ENCODE data around the gene LAIR2.
A peak's percentile ranks its signal among the peaks of the same experiment; 100 is the strongest.

Gene LAIR2

GRCh38 chr19:54518844-54519243, 16.2 kb downstream of the LAIR2 start:
- WGBS (ENCODE audit: extremely low coverage, insufficient coverage, insufficient read length), result no CpG with 5 or more reads among the region's 5 CpGs
- no peak overlapping the region for H2BK120ac ChIP-seq (ENCODE audit: insufficient read depth, low read length, poor library complexity)

DNA sequence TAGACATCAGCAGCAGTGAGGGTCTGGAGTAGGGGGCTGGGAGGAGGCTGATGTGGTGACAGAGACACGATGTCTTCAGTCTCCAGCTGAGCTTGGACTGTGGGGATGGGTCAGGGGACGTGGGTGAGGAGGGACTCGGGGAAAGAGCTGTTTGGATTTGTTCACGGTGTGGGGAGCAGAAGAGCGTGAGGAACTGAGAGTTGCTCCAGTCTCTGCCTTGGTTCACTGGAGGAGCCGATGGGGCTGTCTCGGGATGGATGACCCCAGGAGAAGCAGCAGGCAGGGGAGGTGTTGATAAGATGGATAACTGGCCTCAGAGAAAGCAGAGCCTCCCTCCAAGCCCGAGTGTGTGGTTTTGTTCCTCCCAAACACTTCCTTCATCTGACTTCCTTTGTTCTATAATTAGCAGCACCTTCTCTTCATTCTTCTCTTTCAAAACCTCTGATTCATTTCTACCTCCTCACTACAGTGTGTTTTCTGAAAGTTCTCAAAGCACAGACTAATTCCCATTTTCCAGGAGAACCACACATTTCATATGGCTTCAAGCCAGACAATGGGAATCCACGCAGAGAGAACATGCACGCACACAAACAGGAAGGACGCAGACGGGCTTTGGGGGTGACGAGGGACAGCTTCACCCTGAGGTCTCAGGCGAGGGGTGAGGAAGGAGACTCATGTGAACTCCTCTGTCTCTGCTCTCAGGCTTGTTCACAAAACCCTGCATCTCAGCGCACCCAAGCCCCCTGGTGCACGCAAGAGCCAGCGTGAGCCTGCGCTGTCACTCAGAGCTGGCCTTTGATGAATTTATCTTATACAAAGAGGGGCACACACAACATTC, 18.6 kb downstream of the LAIR2 start:
- whole genome bisulfite sequencing (ENCODE audit: extremely low coverage, insufficient coverage, insufficient read length), result no CpG with 5 or more reads among the region's 18 CpGs
- Histone ChIP-seq H3K23ac (ENCODE audit: low read length) (no peak overlapping the region), H3K4ac (ENCODE audit: low read depth, low read length) (no peak overlapping the region), H3K18ac (ENCODE audit: low read length) (no peak overlapping the region), H2BK12ac (ENCODE audit: low read length) (no peak overlapping the region), H2BK5ac (ENCODE audit: low read depth, low read length, poor library complexity) (no peak overlapping the region), H3K4me2 (ENCODE audit: low read length) (no peak overlapping the region), H4K8ac (ENCODE audit: low read depth, low read length) (no peak overlapping the region), H3K9ac (ENCODE audit: low read length) (no peak overlapping the region), H4K12ac (ENCODE audit: low read depth, low read length) (no peak overlapping the region), H3K79me2 (ENCODE audit: control insufficient read depth, insufficient read depth, low read length, poor library complexity) (no peaks in the 10 kb centered on the region), H3K14ac (ENCODE audit: low read length) (no peak overlapping the region), H3K4me3 (ENCODE audit: low read depth, low read length) (no peak overlapping the region), H2BK120ac (ENCODE audit: insufficient read depth, low read length, poor library complexity) (no peak overlapping the region), H3K36me3 (ENCODE audit: control insufficient read depth in 1 of 2, insufficient read depth in 2 of 2, low read length in 2 of 2) (no peaks in the 10 kb centered on the region), H2AK5ac (ENCODE audit: low read length) (no peak overlapping the region), H3K79me1 (ENCODE audit: low read length) (no peaks in the 10 kb centered on the region), H3K27me3 (ENCODE audit: insufficient read depth, low read length) (no peaks in the 10 kb centered on the region), H2AFZ (ENCODE audit: insufficient read depth, low read length, poor library complexity) (no peak overlapping the region), H3K4me1 (ENCODE audit: control insufficient read depth in 1 of 2, insufficient read depth in 2 of 2, low read length in 2 of 2) (no peaks in the 10 kb centered on the region), H4K91ac (ENCODE audit: low read depth, low read length) (no peak overlapping the region), H3K9me3 (ENCODE audit: insufficient read depth, low read depth, low read length) (peaks cover 23% of the 10 kb centered on the region), H3K27ac (ENCODE audit: low read depth, low read length) (no peak overlapping the region)
- DNase-seq, result no peak

More at GRCh38 chr19:54518844-54519243, 16.2 kb downstream of the LAIR2 start:
- peak; percentile 42 to 57 for DNase-seq
- H3K36me3 ChIP-seq (ENCODE audit: control insufficient read depth in 1 of 2, insufficient read depth in 2 of 2, low read length in 2 of 2), result no peaks in the 10 kb centered on the region
- no peak overlapping the region for H3K27ac ChIP-seq (ENCODE audit: low read depth, low read length)
- no peak overlapping the region for H3K4ac ChIP-seq (ENCODE audit: low read depth, low read length)
- no peak overlapping the region for H2AK5ac ChIP-seq (ENCODE audit: low read length)
- no peaks in the 10 kb centered on the region for H3K27me3 ChIP-seq (ENCODE audit: insufficient read depth, low read length)
- H3K4me1 ChIP-seq (ENCODE audit: control insufficient read depth in 1 of 2, insufficient read depth in 2 of 2, low read length in 2 of 2), result no peaks in the 10 kb centered on the region
- no peak overlapping the region for H4K8ac ChIP-seq (ENCODE audit: low read depth, low read length)
- no peak overlapping the region for H3K14ac ChIP-seq (ENCODE audit: low read length)
- H3K9me3 ChIP-seq (ENCODE audit: insufficient read depth, low read depth, low read length), result peaks cover 36% of the 10 kb centered on the region
- H2AFZ ChIP-seq (ENCODE audit: insufficient read depth, low read length, poor library complexity), result no peak overlapping the region
- H2BK5ac ChIP-seq (ENCODE audit: low read depth, low read length, poor library complexity), result no peak overlapping the region
- no peaks in the 10 kb centered on the region for H3K79me1 ChIP-seq (ENCODE audit: low read length)
- H2BK12ac ChIP-seq (ENCODE audit: low read length), result no peak overlapping the region
- no peak overlapping the region for H3K18ac ChIP-seq (ENCODE audit: low read length)
- H3K23ac ChIP-seq (ENCODE audit: low read length), result no peak overlapping the region
- H3K79me2 ChIP-seq (ENCODE audit: control insufficient read depth, insufficient read depth, low read length, poor library complexity), result no peaks in the 10 kb centered on the region
- H3K4me3 ChIP-seq (ENCODE audit: low read depth, low read length), result no peak overlapping the region
- no peak overlapping the region for H3K4me2 ChIP-seq (ENCODE audit: low read length)
- no peak overlapping the region for H3K9ac ChIP-seq (ENCODE audit: low read length)
- no peak overlapping the region for H4K12ac ChIP-seq (ENCODE audit: low read depth, low read length)
- H4K91ac ChIP-seq (ENCODE audit: low read depth, low read length), result no peak overlapping the region

- H3K4ac ChIP-seq (ENCODE audit: low read depth, low read length), result no peak overlapping the region
- no peak overlapping the region for H2BK12ac ChIP-seq (ENCODE audit: low read length)
- H3K23ac ChIP-seq (ENCODE audit: low read length), result no peak overlapping the region
- H4K8ac ChIP-seq (ENCODE audit: low read depth, low read length), result no peak overlapping the region
- H3K9me3 ChIP-seq (ENCODE audit: insufficient read depth, low read depth, low read length), result peaks cover 27% of the 10 kb centered on the region
- H3K9ac ChIP-seq (ENCODE audit: low read length), result no peak overlapping the region
- no peak overlapping the region for H3K14ac ChIP-seq (ENCODE audit: low read length)
- DNase-seq, result no peak
- H3K4me2 ChIP-seq (ENCODE audit: low read length), result no peak overlapping the region
- no peaks in the 10 kb centered on the region for H3K36me3 ChIP-seq (ENCODE audit: control insufficient read depth in 1 of 2, insufficient read depth in 2 of 2, low read length in 2 of 2)
- H3K79me1 ChIP-seq (ENCODE audit: low read length), result no peaks in the 10 kb centered on the region
- no peaks in the 10 kb centered on the region for H3K79me2 ChIP-seq (ENCODE audit: control insufficient read depth, insufficient read depth, low read length, poor library complexity)
- H4K91ac ChIP-seq (ENCODE audit: low read depth, low read length), result no peak overlapping the region
- H3K4me1 ChIP-seq (ENCODE audit: control insufficient read depth in 1 of 2, insufficient read depth in 2 of 2, low read length in 2 of 2), result no peaks in the 10 kb centered on the region
- H2AK5ac ChIP-seq (ENCODE audit: low read length), result no peak overlapping the region
- H2BK120ac ChIP-seq (ENCODE audit: insufficient read depth, low read length, poor library complexity), result no peak overlapping the region
- no peaks in the 10 kb centered on the region for H3K27me3 ChIP-seq (ENCODE audit: insufficient read depth, low read length)
- H3K18ac ChIP-seq (ENCODE audit: low read length), result no peak overlapping the region
- no peak overlapping the region for H2BK5ac ChIP-seq (ENCODE audit: low read depth, low read length, poor library complexity)
- H3K4me3 ChIP-seq (ENCODE audit: low read depth, low read length), result peak overlapping the region; percentile 56
- no peak overlapping the region for H2AFZ ChIP-seq (ENCODE audit: insufficient read depth, low read length, poor library complexity)
- no CpG with 5 or more reads among the region's 6 CpGs for WGBS (ENCODE audit: extremely low coverage, insufficient coverage, insufficient read length)
- no peak overlapping the region for H4K12ac ChIP-seq (ENCODE audit: low read depth, low read length)
- H3K27ac ChIP-seq (ENCODE audit: low read depth, low read length), result no peak overlapping the region
Observed at GRCh38 chr19:54521860-54522513, 19.4 kb downstream of the LAIR2 start.

GRCh38 chr19:54523403-54523802, 20.8 kb downstream of the LAIR2 start:
- H3K9ac ChIP-seq (ENCODE audit: low read length), result no peak overlapping the region
- no peak overlapping the region for H3K27ac ChIP-seq (ENCODE audit: low read depth, low read length)
- no peak overlapping the region for H2BK5ac ChIP-seq (ENCODE audit: low read depth, low read length, poor library complexity)
- H3K4me2 ChIP-seq (ENCODE audit: low read length), result no peak overlapping the region
- H3K9me3 ChIP-seq (ENCODE audit: insufficient read depth, low read depth, low read length), result peaks cover 28% of the 10 kb centered on the region
- H3K79me1 ChIP-seq (ENCODE audit: low read length), result no peaks in the 10 kb centered on the region
- H4K8ac ChIP-seq (ENCODE audit: low read depth, low read length), result no peak overlapping the region
- no peak overlapping the region for H2BK120ac ChIP-seq (ENCODE audit: insufficient read depth, low read length, poor library complexity)
- H3K27me3 ChIP-seq (ENCODE audit: insufficient read depth, low read length), result no peaks in the 10 kb centered on the region
- no peak for DNase-seq
- H3K36me3 ChIP-seq (ENCODE audit: control insufficient read depth in 1 of 2, insufficient read depth in 2 of 2, low read length in 2 of 2), result no peaks in the 10 kb centered on the region
- H3K18ac ChIP-seq (ENCODE audit: low read length), result no peak overlapping the region
- H3K14ac ChIP-seq (ENCODE audit: low read length), result no peak overlapping the region
- H3K23ac ChIP-seq (ENCODE audit: low read length), result no peak overlapping the region
- H3K4me1 ChIP-seq (ENCODE audit: control insufficient read depth in 1 of 2, insufficient read depth in 2 of 2, low read length in 2 of 2), result no peaks in the 10 kb centered on the region
- no peak overlapping the region for H2AK5ac ChIP-seq (ENCODE audit: low read length)
- no peak overlapping the region for H2AFZ ChIP-seq (ENCODE audit: insufficient read depth, low read length, poor library complexity)
- H2BK12ac ChIP-seq (ENCODE audit: low read length), result no peak overlapping the region
- H3K4me3 ChIP-seq (ENCODE audit: low read depth, low read length), result no peak overlapping the region
- no CpG with 5 or more reads among the region's 5 CpGs for WGBS (ENCODE audit: extremely low coverage, insufficient coverage, insufficient read length)
- no peak overlapping the region for H4K12ac ChIP-seq (ENCODE audit: low read depth, low read length)
- H3K4ac ChIP-seq (ENCODE audit: low read depth, low read length), result no peak overlapping the region
- H4K91ac ChIP-seq (ENCODE audit: low read depth, low read length), result no peak overlapping the region
- no peaks in the 10 kb centered on the region for H3K79me2 ChIP-seq (ENCODE audit: control insufficient read depth, insufficient read depth, low read length, poor library complexity)
